Measurements from ENCODE around the gene LPAR6. TPM values are rescaled to one million over a fixed set of nuclear protein-coding genes. Genes with fewer than 3 reads are reported as not detected.

The LPAR6 gene
- total RNA-seq, 2 donors from 2014 or later: 17.3 to 66.5 TPM

DNA sequence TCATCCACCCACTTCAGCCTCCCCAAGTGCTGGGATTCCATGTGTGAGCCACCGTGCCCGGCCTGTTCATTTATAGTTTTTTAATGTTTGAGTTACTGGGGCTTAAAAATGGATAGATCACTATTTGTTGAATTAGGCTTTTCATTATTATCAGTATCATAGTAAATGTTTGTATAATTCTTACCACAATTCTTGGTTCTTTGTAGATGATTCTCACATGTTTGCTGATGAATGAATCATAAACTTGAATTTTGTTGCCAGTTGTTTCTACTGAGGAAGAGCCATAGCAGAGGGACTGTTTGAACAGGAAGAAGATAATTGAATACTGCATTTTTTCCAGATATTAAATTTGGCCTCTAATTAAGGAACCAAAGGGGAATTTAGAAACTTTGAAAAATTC, 2.6 kb upstream of the LPAR6 start:
- Histone ChIP-seq H3K4me3 (no peak overlapping the region), H3K27me3 (replicated peaks; ENCODE audit: insufficient read depth) (no peaks in the 10 kb centered on the region), H3K4me1 (replicated peaks) (no peaks in the 10 kb centered on the region), H3K9me3 (no peaks in the 10 kb centered on the region), H3K36me3 (no peaks in the 10 kb centered on the region), H3K27ac (no peak overlapping the region)
- WGBS: 66% methylated on average over 2 of the region's 2 CpGs
- no peak for DNase-seq (ENCODE audit: low spot score)
- intact Hi-C loops (cut with DNase I): loop anchor here (10.0 kb wide), 1 partner anchor 181 kb away; the partner anchor contains the start of gene ITM2B
- no peak for TF ChIP-seq POLR2A (IDR thresholded peaks at IDR 0.05)

DNA sequence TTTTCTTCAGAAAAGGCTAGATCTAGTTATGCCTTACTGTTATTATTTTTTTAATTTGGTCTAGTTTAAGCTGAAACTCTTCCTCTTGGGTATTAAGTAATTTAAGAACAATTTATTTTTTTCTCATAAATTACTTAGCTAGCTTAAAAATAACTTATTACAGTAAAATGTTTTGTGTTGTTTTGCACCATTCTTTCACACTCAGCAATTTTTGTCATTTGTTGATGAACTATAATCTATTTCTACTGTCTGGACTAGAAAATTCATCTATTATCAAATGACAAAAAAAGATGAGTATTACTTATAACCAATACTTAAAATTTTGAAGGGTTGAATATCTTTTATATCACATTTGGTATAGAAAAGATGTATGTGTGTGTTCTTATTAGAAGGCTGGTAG, 1.6 kb upstream of the LPAR6 start:
- Histone ChIP-seq H3K4me1 (replicated peaks) (no peaks in the 10 kb centered on the region), H3K4me3 (no peak overlapping the region), H3K9me3 (no peaks in the 10 kb centered on the region), H3K36me3 (no peaks in the 10 kb centered on the region), H3K27me3 (replicated peaks; ENCODE audit: insufficient read depth) (no peaks in the 10 kb centered on the region), H3K27ac (no peak overlapping the region)
- no peak for DNase-seq (ENCODE audit: low spot score)
- intact Hi-C loops (cut with DNase I): loop anchor here (5.0 to 10.0 kb wide), 2 partner anchors 118 to 180 kb away; partner anchors contain the start of genes ITM2B and RCBTB2
- no peak for TF ChIP-seq POLR2AphosphoS5 (IDR thresholded peaks at IDR 0.05)
- TF ChIP-seq, protein P1, sequence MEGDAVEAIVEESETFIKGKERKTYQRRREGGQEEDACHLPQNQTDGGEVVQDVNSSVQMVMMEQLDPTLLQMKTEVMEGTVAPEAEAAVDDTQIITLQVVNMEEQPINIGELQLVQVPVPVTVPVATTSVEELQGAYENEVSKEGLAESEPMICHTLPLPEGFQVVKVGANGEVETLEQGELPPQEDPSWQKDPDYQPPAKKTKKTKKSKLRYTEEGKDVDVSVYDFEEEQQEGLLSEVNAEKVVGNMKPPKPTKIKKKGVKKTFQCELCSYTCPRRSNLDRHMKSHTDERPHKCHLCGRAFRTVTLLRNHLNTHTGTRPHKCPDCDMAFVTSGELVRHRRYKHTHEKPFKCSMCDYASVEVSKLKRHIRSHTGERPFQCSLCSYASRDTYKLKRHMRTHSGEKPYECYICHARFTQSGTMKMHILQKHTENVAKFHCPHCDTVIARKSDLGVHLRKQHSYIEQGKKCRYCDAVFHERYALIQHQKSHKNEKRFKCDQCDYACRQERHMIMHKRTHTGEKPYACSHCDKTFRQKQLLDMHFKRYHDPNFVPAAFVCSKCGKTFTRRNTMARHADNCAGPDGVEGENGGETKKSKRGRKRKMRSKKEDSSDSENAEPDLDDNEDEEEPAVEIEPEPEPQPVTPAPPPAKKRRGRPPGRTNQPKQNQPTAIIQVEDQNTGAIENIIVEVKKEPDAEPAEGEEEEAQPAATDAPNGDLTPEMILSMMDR (IDR thresholded peaks at IDR 0.05): no peak
- no peak for TF ChIP-seq POLR2A (IDR thresholded peaks at IDR 0.05)

DNA sequence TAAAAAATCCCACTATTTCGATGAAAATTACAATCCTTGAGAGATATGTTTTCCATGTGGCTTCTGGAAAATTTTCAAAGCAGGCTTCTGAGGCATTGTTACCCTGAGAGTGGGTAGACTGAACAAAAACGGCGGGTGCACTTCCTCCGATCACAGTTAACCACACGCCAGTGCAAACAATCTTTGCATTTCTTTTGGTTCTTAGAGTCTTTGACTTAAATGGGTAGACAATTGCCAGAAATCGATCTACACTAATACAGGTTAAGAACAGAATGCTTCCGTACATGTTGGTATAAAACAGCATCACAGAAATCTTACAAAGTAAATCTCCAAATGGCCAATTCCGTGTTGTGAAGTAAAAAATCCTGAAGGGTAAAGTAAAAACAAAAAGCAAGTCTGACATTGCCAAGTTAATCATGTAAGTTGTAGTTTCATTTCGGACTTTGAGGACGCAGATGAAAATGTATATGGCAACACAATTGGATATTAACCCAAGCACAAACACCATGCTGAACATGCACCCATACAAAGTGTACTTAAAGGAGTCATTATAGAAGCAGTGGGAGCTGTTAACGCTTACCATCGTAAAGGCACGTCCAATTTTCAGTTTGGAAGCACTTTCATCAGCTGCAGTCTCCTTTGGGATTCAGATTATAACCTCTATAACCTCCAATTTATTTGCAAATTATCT, 927 bp downstream of the LPAR6 start:
- Histone ChIP-seq H3K4me3 (peak overlapping the region; percentile 35 to 54), H3K36me3 (no peaks in the 10 kb centered on the region), H3K27ac (peak overlapping the region; percentile 83 to 86), H3K4me1 (replicated peaks) (no peaks in the 10 kb centered on the region), H3K9me3 (no peaks in the 10 kb centered on the region), H3K27me3 (replicated peaks; ENCODE audit: insufficient read depth) (no peaks in the 10 kb centered on the region)
- intact Hi-C loops (cut with DNase I): loop anchor here (5.0 to 10.0 kb wide), 2 partner anchors 120 to 177 kb away; partner anchors contain the start of genes ITM2B and RCBTB2
- DNase-seq (ENCODE audit: low spot score): no peak
- WGBS: 5% methylated on average over 13 of the region's 13 CpGs
- TF ChIP-seq POLR2AphosphoS5 (IDR thresholded peaks at IDR 0.05) (no peak), POLR2A (IDR thresholded peaks at IDR 0.05) (peak; percentile 11)
- TF ChIP-seq, protein P1 (IDR thresholded peaks at IDR 0.05): no peak

DNA sequence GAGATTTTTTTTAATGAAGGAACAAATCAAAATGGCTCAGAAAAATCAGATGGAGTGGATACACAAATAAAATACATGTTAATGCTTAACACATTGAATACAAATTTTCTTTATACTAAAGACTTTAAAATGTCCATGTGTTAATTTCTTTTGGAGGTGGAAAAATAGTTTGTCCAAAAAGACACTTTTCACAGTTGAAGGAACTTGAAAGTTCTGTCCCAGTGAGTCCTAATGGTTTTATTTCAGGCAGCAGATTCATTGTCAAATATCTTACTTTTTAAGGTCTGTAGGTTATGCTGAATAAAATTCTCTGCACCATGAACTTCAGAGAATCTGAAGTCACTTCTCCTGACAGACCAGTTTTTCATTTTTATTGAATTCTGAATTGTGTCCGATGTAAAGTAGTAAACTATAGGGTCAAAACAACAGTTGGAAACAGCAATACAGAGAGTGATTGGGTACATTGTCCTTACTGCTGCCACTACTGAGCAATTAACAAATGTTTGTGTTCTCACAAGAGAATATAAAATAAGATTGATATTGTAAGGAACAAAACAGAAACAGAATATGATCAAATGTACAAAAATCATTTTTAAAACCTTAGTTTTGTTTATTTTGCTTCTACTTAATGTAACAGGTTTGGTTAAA, 1.6 kb downstream of the LPAR6 start:
- Histone ChIP-seq H3K36me3 (no peaks in the 10 kb centered on the region), H3K27ac (peak overlapping the region; percentile 83 to 86), H3K9me3 (no peaks in the 10 kb centered on the region), H3K4me1 (replicated peaks) (no peaks in the 10 kb centered on the region), H3K27me3 (replicated peaks; ENCODE audit: insufficient read depth) (no peaks in the 10 kb centered on the region), H3K4me3 (peak overlapping the region; percentile 35 to 54)
- TF ChIP-seq POLR2AphosphoS5 (IDR thresholded peaks at IDR 0.05) (peak; percentile 21), POLR2A (IDR thresholded peaks at IDR 0.05) (no peak)
- no peak for DNase-seq (ENCODE audit: low spot score)
- intact Hi-C loops (cut with DNase I): loop anchor here (5.0 to 10.0 kb wide), 2 partner anchors 121 to 176 kb away; partner anchors contain the start of genes ITM2B and RCBTB2
- 5% methylated on average over 1 of the region's 1 CpG for WGBS

DNA sequence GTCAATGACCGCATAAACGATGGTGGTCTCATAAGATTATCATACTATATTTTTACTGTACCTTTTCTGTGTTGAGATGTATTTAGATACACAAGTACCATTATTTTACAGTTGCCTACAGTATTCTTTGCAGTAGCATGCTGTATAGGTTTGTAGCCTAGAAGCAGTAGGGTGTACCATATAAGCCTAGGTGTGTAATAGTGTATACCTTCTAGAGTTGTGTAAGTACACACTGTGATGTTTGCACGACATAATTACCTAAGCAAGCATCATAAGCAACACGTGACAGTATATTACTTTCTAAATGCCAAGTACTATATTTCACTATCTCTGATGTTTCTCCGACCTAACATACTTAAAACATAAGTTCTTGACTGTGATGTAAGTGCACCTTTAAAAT, 2.7 kb downstream of the LPAR6 start:
- DNase-seq (ENCODE audit: low spot score): no peak
- no peaks in the 10 kb centered on the region for H3K36me3 ChIP-seq
- peak; percentile 75 for TF ChIP-seq POLR2AphosphoS5 (IDR thresholded peaks at IDR 0.05)
- TF ChIP-seq, protein P1 (IDR thresholded peaks at IDR 0.05): no peak
- peak; percentile 56 for TF ChIP-seq POLR2A (IDR thresholded peaks at IDR 0.05)
- H3K4me3 ChIP-seq: peak overlapping the region; percentile 35 to 54
- WGBS: 19% methylated on average over 5 of the region's 5 CpGs
- H3K27ac ChIP-seq: peak overlapping the region; percentile 83 to 86
- no peaks in the 10 kb centered on the region for H3K4me1 ChIP-seq (replicated peaks)
- intact Hi-C loops (cut with DNase I): loop anchor here (5.0 to 10.0 kb wide), 2 partner anchors 122 to 175 kb away; partner anchors contain the start of genes ITM2B and RCBTB2
- no peaks in the 10 kb centered on the region for H3K27me3 ChIP-seq (replicated peaks; ENCODE audit: insufficient read depth)
- no peaks in the 10 kb centered on the region for H3K9me3 ChIP-seq

Data from prostate gland (tissue), 2 donors.